ENCODE results near the gene PCDHA9. TPM values are rescaled to one million over a fixed set of nuclear protein-coding genes. Genes with fewer than 3 reads are reported as not detected.
"Not testable (repeated sequence)": the region's sequence is repeated elsewhere in the genome, so short reads cannot be mapped to it uniquely, and the experiment has no call there.

Gene PCDHA9, protein sequence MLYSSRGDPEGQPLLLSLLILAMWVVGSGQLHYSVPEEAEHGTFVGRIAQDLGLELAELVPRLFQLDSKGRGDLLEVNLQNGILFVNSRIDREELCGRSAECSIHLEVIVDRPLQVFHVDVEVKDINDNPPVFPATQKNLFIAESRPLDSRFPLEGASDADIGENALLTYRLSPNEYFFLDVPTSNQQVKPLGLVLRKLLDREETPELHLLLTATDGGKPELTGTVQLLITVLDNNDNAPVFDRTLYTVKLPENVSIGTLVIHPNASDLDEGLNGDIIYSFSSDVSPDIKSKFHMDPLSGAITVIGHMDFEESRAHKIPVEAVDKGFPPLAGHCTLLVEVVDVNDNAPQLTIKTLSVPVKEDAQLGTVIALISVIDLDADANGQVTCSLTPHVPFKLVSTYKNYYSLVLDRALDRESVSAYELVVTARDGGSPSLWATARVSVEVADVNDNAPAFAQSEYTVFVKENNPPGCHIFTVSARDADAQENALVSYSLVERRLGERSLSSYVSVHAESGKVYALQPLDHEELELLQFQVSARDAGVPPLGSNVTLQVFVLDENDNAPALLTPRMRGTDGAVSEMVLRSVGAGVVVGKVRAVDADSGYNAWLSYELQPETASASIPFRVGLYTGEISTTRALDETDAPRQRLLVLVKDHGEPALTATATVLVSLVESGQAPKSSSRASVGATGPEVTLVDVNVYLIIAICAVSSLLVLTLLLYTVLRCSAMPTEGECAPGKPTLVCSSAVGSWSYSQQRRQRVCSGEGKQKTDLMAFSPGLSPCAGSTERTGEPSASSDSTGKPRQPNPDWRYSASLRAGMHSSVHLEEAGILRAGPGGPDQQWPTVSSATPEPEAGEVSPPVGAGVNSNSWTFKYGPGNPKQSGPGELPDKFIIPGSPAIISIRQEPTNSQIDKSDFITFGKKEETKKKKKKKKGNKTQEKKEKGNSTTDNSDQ
- total RNA-seq (0.85 TPM), polyA plus RNA-seq (ENCODE audit: insufficient read depth, low read depth, low replicate concordance) (not detected)
- long read RNA-seq, donor 1, full-length matches to known transcripts, result 1 of 1 reads
- long read RNA-seq, donor 1, partial matches to known transcripts, result 0 of 1 reads
- long read RNA-seq, donor 1, other reads (novel, unspliced or antisense), result 0 of 1 reads
- long read RNA-seq, donor 2, result 0 reads
- long read RNA-seq, donor 3, result 0 reads
- long read RNA-seq, donor 4, result 0 reads
- long read RNA-seq, donor 5, result 0 reads
- long read RNA-seq, donor 6, result 0 reads
- long read RNA-seq, donor 7, full-length matches to known transcripts, result 1 of 1 reads
- long read RNA-seq, donor 7, partial matches to known transcripts, result 0 of 1 reads
- long read RNA-seq, donor 7, other reads (novel, unspliced or antisense), result 0 of 1 reads
- long read RNA-seq, donor 8, full-length matches to known transcripts, result 1 of 1 reads
- long read RNA-seq, donor 8, partial matches to known transcripts, result 0 of 1 reads
- long read RNA-seq, donor 8, other reads (novel, unspliced or antisense), result 0 of 1 reads
- long read RNA-seq, donor 9, result 0 reads
- long read RNA-seq, donor 10, result 0 reads

DNA sequence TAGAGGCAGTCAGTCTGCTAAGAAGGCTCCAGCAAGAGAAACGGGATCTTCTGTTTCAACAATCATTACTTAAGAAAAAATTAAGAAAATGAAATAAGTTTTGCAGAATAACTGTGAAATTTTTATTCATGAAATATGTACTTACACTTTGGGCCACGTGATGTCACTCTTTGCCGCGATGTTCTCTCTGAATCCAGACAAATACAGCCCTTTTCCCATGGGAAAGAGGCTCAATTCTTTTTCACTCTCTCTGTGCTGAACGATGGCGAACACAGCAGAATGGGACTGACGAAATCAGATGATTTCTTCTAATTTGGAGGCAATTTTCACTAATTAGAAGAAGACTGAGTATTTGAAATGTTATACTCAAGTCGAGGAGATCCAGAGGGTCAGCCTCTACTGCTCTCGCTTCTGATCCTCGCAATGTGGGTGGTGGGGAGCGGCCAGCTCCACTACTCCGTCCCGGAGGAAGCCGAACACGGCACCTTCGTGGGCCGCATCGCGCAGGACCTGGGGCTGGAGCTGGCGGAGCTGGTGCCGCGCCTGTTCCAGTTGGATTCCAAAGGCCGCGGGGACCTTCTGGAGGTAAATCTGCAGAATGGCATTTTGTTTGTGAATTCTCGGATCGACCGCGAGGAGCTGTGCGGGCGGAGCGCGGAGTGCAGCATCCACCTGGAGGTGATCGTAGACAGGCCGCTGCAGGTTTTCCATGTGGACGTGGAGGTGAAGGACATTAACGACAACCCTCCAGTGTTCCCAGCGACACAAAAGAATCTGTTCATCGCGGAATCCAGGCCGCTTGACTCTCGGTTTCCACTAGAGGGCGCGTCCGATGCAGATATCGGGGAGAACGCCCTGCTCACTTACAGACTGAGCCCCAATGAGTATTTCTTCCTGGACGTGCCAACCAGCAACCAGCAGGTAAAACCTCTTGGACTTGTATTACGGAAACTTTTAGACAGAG, at the start of gene PCDHA9:
Gene PCDHA9, plus strand, starts transcription at position 244 of the 964 bp plus-strand sequence. Its CDS starts 114 bp downstream, at position 358.
- FAIRE-seq; H3K27me3 ChIP-seq (ENCODE audit: control insufficient read depth, insufficient read depth, low read length); H3K27ac ChIP-seq (ENCODE audit: low read depth in 2 of 2, low read length in 2 of 2); H3K4me3 ChIP-seq (ENCODE audit: low read length in 3 of 3); H3K4me1 ChIP-seq (ENCODE audit: control insufficient read depth in 2 of 3, insufficient read depth in 2 of 3, low read depth in 1 of 3, low read length in 3 of 3); intact Hi-C loops (cut with DNase I); H3K36me3 ChIP-seq (ENCODE audit: control insufficient read depth in 2 of 3, insufficient read depth in 3 of 3, low read length in 3 of 3); DNase-seq; H3K9ac ChIP-seq (ENCODE audit: low read length in 3 of 3); H3K9me3 ChIP-seq (ENCODE audit: control insufficient read depth in 2 of 3, insufficient read depth in 1 of 3, low read length in 3 of 3): not testable (repeated sequence)

DNA sequence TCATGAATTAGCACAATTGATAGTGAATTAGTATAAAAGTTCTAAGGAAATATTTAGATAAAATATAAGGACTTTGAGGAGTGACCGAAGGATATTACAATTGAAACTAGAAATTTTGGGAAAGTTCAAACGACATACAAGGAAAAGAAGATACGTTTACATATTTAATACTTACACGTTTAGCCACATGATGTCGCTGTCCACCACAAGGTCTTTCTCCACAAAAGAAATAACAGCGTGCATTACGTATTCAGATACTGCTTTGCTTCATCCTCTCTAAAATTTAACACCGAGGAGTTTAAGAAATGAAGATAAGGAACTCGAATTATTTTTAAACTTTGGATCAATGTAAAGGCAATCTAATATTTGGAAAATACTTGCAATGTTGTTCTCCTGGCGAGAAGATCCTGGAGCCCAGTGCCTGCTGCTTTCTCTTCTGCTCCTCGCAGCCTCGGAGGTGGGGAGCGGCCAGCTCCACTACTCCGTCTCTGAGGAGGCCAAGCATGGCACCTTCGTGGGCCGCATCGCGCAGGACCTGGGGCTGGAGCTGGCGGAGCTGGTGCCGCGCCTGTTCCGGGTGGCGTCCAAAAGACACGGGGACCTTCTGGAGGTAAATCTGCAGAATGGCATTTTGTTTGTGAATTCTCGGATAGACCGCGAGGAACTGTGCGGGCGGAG, 47.2 kb upstream of the PCDHA9 start, which contains the start of gene PCDHA3:
Gene PCDHA3, plus strand, starts transcription at position 242 of the 678 bp plus-strand sequence.
- no peak within 1 kb of the TSS for H3K27ac ChIP-seq (ENCODE audit: low read depth in 2 of 2, low read length in 2 of 2)
- H3K9ac ChIP-seq (ENCODE audit: low read length in 3 of 3), result peak within 1 kb of the TSS in 1 of 3 donors; percentile 7
- H3K9me3 ChIP-seq (ENCODE audit: control insufficient read depth in 2 of 3, insufficient read depth in 1 of 3, low read length in 3 of 3), result peaks cover 3 to 22% (median 4%) of the 10 kb centered on the region in 3 donors
- H3K4me3 ChIP-seq (ENCODE audit: low read length in 3 of 3), result peak within 1 kb of the TSS in 2 of 3 donors; percentile 32 to 56
- DNase-seq (peak in 2 of 5 donors; percentile 4 to 14), FAIRE-seq (no peak)
- H3K36me3 ChIP-seq (ENCODE audit: control insufficient read depth in 2 of 3, insufficient read depth in 3 of 3, low read length in 3 of 3), result no peaks in the 10 kb centered on the region
- intact Hi-C loops (cut with DNase I), result no loop called here
- peaks cover 2% of the 10 kb centered on the region for H3K27me3 ChIP-seq (ENCODE audit: control insufficient read depth, insufficient read depth, low read length)
- TF ChIP-seq, protein P1, sequence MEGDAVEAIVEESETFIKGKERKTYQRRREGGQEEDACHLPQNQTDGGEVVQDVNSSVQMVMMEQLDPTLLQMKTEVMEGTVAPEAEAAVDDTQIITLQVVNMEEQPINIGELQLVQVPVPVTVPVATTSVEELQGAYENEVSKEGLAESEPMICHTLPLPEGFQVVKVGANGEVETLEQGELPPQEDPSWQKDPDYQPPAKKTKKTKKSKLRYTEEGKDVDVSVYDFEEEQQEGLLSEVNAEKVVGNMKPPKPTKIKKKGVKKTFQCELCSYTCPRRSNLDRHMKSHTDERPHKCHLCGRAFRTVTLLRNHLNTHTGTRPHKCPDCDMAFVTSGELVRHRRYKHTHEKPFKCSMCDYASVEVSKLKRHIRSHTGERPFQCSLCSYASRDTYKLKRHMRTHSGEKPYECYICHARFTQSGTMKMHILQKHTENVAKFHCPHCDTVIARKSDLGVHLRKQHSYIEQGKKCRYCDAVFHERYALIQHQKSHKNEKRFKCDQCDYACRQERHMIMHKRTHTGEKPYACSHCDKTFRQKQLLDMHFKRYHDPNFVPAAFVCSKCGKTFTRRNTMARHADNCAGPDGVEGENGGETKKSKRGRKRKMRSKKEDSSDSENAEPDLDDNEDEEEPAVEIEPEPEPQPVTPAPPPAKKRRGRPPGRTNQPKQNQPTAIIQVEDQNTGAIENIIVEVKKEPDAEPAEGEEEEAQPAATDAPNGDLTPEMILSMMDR (IDR thresholded peaks at IDR 0.05; ENCODE audit: borderline replicate concordance, extremely low read depth, insufficient read depth), result peak; percentile 32
- H3K4me1 ChIP-seq (ENCODE audit: control insufficient read depth in 2 of 3, insufficient read depth in 2 of 3, low read depth in 1 of 3, low read length in 3 of 3), result peaks cover 0 to 2% (median 0%) of the 10 kb centered on the region in 3 donors

DNA sequence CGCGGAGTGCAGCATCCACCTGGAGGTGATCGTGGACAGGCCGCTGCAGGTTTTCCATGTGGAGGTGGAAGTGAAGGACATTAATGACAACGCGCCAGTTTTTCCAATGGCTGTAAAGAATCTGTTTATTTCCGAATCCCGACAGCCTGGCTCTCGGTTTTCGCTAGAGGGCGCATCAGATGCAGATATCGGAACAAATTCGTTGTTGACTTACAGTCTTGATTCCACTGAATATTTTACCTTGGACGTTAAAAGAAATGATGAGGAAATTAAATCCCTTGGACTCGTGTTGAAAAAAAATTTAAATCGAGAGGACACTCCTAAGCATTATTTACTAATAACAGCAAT, 46.7 kb upstream of the PCDHA9 start:
- no peak overlapping the region for H3K27ac ChIP-seq (ENCODE audit: low read depth in 2 of 2, low read length in 2 of 2)
- peaks cover 0 to 2% (median 0%) of the 10 kb centered on the region in 3 donors for H3K4me1 ChIP-seq (ENCODE audit: control insufficient read depth in 2 of 3, insufficient read depth in 2 of 3, low read depth in 1 of 3, low read length in 3 of 3)
- no peak for FAIRE-seq
- TF ChIP-seq, protein P1 (IDR thresholded peaks at IDR 0.05; ENCODE audit: borderline replicate concordance, extremely low read depth, insufficient read depth), result peak; percentile 20
- peak in 1 of 5 donors; percentile 4 for DNase-seq
- peaks cover 3 to 21% (median 4%) of the 10 kb centered on the region in 3 donors for H3K9me3 ChIP-seq (ENCODE audit: control insufficient read depth in 2 of 3, insufficient read depth in 1 of 3, low read length in 3 of 3)
- no peaks in the 10 kb centered on the region for H3K36me3 ChIP-seq (ENCODE audit: control insufficient read depth in 2 of 3, insufficient read depth in 3 of 3, low read length in 3 of 3)
- H3K27me3 ChIP-seq (ENCODE audit: control insufficient read depth, insufficient read depth, low read length), result peaks cover 2% of the 10 kb centered on the region
- no peak overlapping the region for H3K9ac ChIP-seq (ENCODE audit: low read length in 3 of 3)
- intact Hi-C loops (cut with DNase I), result no loop called here
- H3K4me3 ChIP-seq (ENCODE audit: low read length in 3 of 3), result peak overlapping the region in 2 of 3 donors; percentile 4 to 56

DNA sequence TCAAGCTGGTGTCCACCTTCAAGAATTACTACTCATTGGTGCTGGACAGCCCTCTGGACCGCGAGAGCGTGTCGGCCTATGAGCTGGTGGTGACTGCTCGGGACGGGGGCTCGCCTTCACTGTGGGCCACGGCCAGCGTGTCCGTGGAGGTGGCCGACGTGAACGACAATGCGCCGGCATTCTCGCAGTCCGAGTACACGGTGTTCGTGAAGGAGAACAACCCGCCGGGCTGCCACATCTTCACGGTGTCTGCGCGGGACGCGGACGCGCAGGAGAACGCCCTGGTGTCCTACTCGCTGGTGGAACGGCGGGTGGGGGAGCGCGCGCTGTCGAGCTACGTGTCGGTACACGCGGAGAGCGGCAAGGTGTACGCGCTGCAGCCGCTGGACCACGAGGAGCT, 45.8 kb upstream of the PCDHA9 start:
- DNase-seq; intact Hi-C loops (cut with DNase I); H3K9ac ChIP-seq (ENCODE audit: low read length in 3 of 3); FAIRE-seq; H3K4me3 ChIP-seq (ENCODE audit: low read length in 3 of 3); H3K27me3 ChIP-seq (ENCODE audit: control insufficient read depth, insufficient read depth, low read length); H3K27ac ChIP-seq (ENCODE audit: low read depth in 2 of 2, low read length in 2 of 2); H3K36me3 ChIP-seq (ENCODE audit: control insufficient read depth in 2 of 3, insufficient read depth in 3 of 3, low read length in 3 of 3); H3K4me1 ChIP-seq (ENCODE audit: control insufficient read depth in 2 of 3, insufficient read depth in 2 of 3, low read depth in 1 of 3, low read length in 3 of 3): not testable (repeated sequence)
- peaks cover 3 to 17% (median 4%) of the 10 kb centered on the region in 3 donors for H3K9me3 ChIP-seq (ENCODE audit: control insufficient read depth in 2 of 3, insufficient read depth in 1 of 3, low read length in 3 of 3)
